Smooth muscle cell of trachea (primary cell): Measurements from ENCODE around the gene GLP2R. TPM values are rescaled to one million over a fixed set of nuclear protein-coding genes. Genes with fewer than 3 reads are reported as not detected.

ENCODE experiments used
- total RNA-seq: library from RNA; depleted of rRNA; stranded (reverse); fragments of >200 nt; gene quantifications from 2 replicates; pipeline ENCODE4 v1.2.1, GENCODE V29; 2014

The GLP2R gene, protein sequence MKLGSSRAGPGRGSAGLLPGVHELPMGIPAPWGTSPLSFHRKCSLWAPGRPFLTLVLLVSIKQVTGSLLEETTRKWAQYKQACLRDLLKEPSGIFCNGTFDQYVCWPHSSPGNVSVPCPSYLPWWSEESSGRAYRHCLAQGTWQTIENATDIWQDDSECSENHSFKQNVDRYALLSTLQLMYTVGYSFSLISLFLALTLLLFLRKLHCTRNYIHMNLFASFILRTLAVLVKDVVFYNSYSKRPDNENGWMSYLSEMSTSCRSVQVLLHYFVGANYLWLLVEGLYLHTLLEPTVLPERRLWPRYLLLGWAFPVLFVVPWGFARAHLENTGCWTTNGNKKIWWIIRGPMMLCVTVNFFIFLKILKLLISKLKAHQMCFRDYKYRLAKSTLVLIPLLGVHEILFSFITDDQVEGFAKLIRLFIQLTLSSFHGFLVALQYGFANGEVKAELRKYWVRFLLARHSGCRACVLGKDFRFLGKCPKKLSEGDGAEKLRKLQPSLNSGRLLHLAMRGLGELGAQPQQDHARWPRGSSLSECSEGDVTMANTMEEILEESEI
- total RNA-seq = under 0.01 TPM in 2 replicates

DNA sequence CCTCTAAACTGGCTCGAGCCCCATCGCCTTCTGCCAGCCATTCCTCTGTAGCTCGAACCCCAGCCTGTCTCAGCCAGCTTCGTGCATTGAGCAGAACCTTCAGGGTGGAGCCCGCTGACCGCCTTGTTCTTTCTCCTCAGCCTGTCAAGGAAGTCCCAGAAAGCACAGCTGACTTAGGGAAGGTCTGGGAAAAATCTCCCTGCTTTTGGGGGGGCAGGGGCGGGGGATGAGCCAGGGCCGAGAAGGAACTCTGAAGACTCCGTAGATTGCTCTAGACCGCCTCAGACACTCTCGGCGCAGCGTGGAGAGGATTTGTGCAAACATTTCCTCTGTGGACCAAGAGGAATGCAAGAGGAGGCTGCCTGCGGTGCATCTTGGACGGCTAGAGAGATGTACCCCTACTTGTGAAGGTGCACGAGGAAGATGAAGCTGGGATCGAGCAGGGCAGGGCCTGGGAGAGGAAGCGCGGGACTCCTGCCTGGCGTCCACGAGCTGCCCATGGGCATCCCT, at the start of gene GLP2R:
Gene GLP2R, plus strand, starts transcription at position 284 of the 510 bp plus-strand sequence. Its CDS starts 140 bp downstream, at position 424.

DNA sequence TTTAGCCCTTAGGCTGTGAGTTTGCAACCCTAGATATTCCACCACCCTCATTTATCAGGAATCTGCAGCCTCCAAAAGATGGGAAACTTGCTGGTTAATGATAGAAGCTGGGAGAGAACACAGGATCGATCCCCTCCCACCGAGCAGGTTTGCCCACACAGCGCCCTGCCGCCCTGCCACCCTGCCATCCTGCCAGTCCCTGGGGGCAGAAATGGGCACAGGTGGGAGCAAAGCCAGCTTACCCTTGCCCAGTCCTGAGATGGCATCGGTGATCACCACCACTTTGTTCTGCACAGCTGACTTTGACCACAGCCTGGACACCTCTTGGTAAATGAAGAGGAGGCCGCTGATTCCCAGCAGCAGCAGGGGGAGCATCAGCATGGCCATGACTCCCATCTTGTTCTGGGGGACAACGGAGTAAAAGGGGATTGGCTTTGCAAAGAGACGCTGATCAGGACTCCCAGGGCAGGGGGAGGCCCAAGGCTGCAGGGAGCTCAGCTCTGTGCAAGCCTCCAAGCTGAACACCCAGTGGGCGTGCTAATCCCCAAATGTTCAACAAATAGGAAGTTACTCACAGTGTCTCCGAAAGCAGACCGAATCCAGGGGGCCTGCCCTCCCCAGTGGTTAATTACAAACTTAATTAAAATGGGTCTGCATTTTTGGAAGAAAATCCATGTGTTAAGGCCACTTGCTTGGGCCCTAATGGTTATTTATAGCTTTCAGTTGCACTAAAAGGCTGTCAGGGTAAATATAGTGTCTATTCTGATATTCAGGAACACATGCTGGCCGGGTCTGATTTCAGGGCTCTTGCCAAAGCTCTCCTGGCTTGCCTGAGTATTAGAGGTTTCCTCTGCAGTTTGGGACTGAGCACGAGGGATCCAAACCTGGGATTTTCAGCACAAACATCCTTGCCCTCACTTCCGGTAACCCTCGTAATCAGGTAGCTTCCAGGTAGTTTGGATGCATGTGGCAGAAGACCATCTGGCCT, 34.5 kb upstream of the GLP2R start, which contains the start of gene DHRS7C:
Gene DHRS7C, minus strand, starts transcription at position 704 of the 988 bp plus-strand sequence. Its CDS starts 308 bp downstream, at position 396.

DNA sequence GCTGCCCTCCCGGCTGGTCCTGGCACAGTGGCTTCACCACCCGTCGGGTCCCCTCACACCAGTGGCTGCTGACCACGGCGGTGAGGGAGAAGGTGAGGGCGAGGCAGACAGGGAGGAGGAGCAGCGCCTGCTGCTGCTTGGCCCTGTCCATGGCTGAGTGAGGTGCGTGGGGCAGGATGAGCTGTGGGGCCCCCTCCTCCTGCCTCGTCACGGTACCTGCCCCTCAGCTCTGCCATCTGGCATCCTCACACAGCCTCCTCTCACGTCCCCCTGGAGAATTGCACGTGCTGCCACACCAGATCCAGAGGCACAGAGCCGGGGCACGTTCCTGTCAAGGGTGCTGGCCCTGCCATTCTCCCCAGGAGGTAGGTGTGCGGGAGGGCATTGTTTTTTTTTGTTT, 3.8 kb upstream of the GLP2R start, which contains the start of gene GSG1L2:
Gene GSG1L2, minus strand, starts transcription at position 159 of the 400 bp plus-strand sequence. Its CDS starts 8 bp downstream, at position 151.

DNA sequence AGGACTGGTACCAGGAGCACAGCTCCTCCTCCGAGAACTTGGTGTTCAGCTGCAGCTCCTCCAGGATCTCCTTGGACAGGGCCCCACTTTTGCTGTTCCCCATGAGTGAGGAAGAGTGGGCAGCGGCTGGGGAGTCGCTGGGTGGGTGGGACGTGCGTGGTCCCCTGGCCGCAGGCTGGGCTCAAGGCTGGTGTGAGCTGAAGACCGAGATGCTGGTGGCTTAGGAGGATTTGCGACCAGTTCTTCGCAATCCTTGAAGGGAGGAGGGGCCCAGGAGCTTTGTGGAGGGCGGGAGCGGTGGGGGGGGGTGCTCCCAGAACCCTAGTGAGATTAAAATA, 79.3 kb downstream of the GLP2R start, which contains the start of gene RCVRN:
Gene RCVRN, minus strand, starts transcription at position 194 of the 338 bp plus-strand sequence. Its CDS starts 91 bp downstream, at position 103.

Other genes with a start within 250 kb of the GLP2R start
- 0.33 TPM in 1 of 2 replicates, not detected in the other for gene CFAP52, start 249.3 kb upstream of the GLP2R start, total RNA-seq
- not detected in 2 replicates for gene USP43, start 180.4 kb upstream of the GLP2R start, total RNA-seq
- not detected in 2 replicates for gene DHRS7C, start 34.3 kb upstream of the GLP2R start, total RNA-seq
- gene GSG1L2, start 3.8 kb upstream of the GLP2R start, total RNA-seq = not detected in 2 replicates
- under 0.01 TPM in 1 of 2 replicates, not detected in the other for gene RCVRN, start 79.3 kb downstream of the GLP2R start, total RNA-seq